KMS-11 (cell line): Measurements from ENCODE around the gene MYO15B.
"Not testable (repeated sequence)": the region's sequence is repeated elsewhere in the genome, so short reads cannot be mapped to it uniquely, and the experiment has no call there.

Experiments
- H2AFZ ChIP-seq: fragments of 200-600 bp; sonication (generic); 2 replicates; pipeline ENCODE4 v1.6.1; 2016; ENCODE audit warnings: antibody characterized with exemption, mixed run types, low read depth
- H3K27ac ChIP-seq: fragments of 200-600 bp; sonication (generic); 2 replicates; pipeline ENCODE4 v1.6.1; 2016; ENCODE audit warnings: mild to moderate bottlenecking, mixed run types
- H3K27me3 ChIP-seq: fragments of 200-600 bp; sonication (generic); 2 replicates; pipeline ENCODE4 v1.6.1; 2017; ENCODE audit warnings: mild to moderate bottlenecking, low read depth, mixed run types, moderate library complexity; ENCODE audit not compliant: insufficient read depth
- H3K36me3 ChIP-seq: fragments of 200-600 bp; sonication (generic); 2 replicates; pipeline ENCODE4 v1.6.1; 2017; ENCODE audit warnings: mild to moderate bottlenecking, mixed run types; ENCODE audit not compliant: insufficient read depth
- H3K4me1 ChIP-seq: fragments of 200-600 bp; sonication (generic); 2 replicates; pipeline ENCODE4 v1.6.1; 2016; ENCODE audit warnings: mild to moderate bottlenecking, low read depth, mixed run types; ENCODE audit not compliant: poor library complexity, severe bottlenecking
- H3K4me2 ChIP-seq: fragments of 200-600 bp; sonication (generic); 2 replicates; pipeline ENCODE4 v1.7.0; 2016; ENCODE audit warnings: mild to moderate bottlenecking, mixed run types
- H3K4me3 ChIP-seq: fragments of 200-600 bp; sonication (generic); IDR thresholded peaks from 2 replicates; pipeline ENCODE4 v1.6.1; 2017; ENCODE audit warnings: low read depth, low read length, mixed read lengths; ENCODE audit not compliant: insufficient read depth
- H3K79me2 ChIP-seq: fragments of 200-600 bp; sonication (generic); 2 replicates; pipeline ENCODE4 v1.6.1; 2016; ENCODE audit warnings: low read depth, mixed run types; ENCODE audit not compliant: insufficient read depth
- H3K9ac ChIP-seq: fragments of 200-600 bp; sonication (generic); 2 replicates; pipeline ENCODE4 v1.6.1; 2016; ENCODE audit warnings: mild to moderate bottlenecking, mixed run types
- H4K20me1 ChIP-seq: fragments of 200-600 bp; sonication (generic); 2 replicates; pipeline ENCODE4 v1.6.1; 2016; ENCODE audit warnings: mild to moderate bottlenecking, mixed run types; ENCODE audit not compliant: insufficient read depth
- CTCF ChIP-seq: fragments of 200-600 bp; sonication (generic); conservative IDR thresholded peaks from 2 replicates; pipeline ENCODE4 v1.6.1; 2017; ENCODE audit warnings: low read depth, mild to moderate bottlenecking, antibody characterized with exemption, low read length, moderate library complexity, mixed read lengths

Gene MYO15B

GRCh38 chr17:75590849-75591721, 3.5 kb downstream of the MYO15B start:
- no peak overlapping the region for H2AFZ ChIP-seq

GRCh38 chr17:75591722-75592302, 4.2 kb downstream of the MYO15B start:
- no peaks in the 10 kb centered on the region for H4K20me1 ChIP-seq

More at GRCh38 chr17:75590849-75591721, 3.5 kb downstream of the MYO15B start:
- no peak for TF ChIP-seq CTCF
- Histone ChIP-seq H3K4me2 (no peak overlapping the region), H3K4me3 (no peak overlapping the region), H3K27me3 (peaks cover 63% of the 10 kb centered on the region; the same call in 1 of the 2 replicates), H4K20me1 (no peaks in the 10 kb centered on the region), H3K79me2 (no peaks in the 10 kb centered on the region), H3K27ac (no peak overlapping the region), H3K9ac (no peak overlapping the region), H3K36me3 (no peaks in the 10 kb centered on the region), H3K4me1 (no peaks in the 10 kb centered on the region)

GRCh38 chr17:75592348-75593020, 4.9 kb downstream of the MYO15B start:
- Histone ChIP-seq H2AFZ (no peak overlapping the region), H3K27ac (no peak overlapping the region), H4K20me1 (no peaks in the 10 kb centered on the region), H3K79me2 (no peaks in the 10 kb centered on the region), H3K4me3 (no peak overlapping the region), H3K4me1 (no peaks in the 10 kb centered on the region), H3K27me3 (peaks cover 66% of the 10 kb centered on the region; the same call in 1 of the 2 replicates), H3K36me3 (no peaks in the 10 kb centered on the region), H3K9ac (no peak overlapping the region), H3K4me2 (no peak overlapping the region)
- TF ChIP-seq CTCF, result no peak

More at GRCh38 chr17:75591722-75592302, 4.2 kb downstream of the MYO15B start:
- no peak overlapping the region for H3K4me2 ChIP-seq
- no peak overlapping the region for H3K27ac ChIP-seq
- H2AFZ ChIP-seq, result no peak overlapping the region
- H3K79me2 ChIP-seq, result no peaks in the 10 kb centered on the region
- H3K9ac ChIP-seq, result no peak overlapping the region
- no peak overlapping the region for H3K4me3 ChIP-seq
- no peaks in the 10 kb centered on the region for H3K36me3 ChIP-seq
- TF ChIP-seq CTCF, result no peak
- peaks cover 65% of the 10 kb centered on the region; the same call in 1 of the 2 replicates for H3K27me3 ChIP-seq
- H3K4me1 ChIP-seq, result no peaks in the 10 kb centered on the region

- not testable (repeated sequence) for H3K4me1 ChIP-seq, H3K27ac ChIP-seq, H3K79me2 ChIP-seq, H3K4me2 ChIP-seq, H2AFZ ChIP-seq, H4K20me1 ChIP-seq, H3K4me3 ChIP-seq, H3K36me3 ChIP-seq, H3K9ac ChIP-seq
- peaks cover 63% of the 10 kb centered on the region; the same call in 1 of the 2 replicates for H3K27me3 ChIP-seq
These were observed 5.8 kb downstream of the MYO15B start for GRCh38 chr17:75593430-75593829.
